ENCODE measurements around the gene FARS2. TPM values are rescaled to one million over a fixed set of nuclear protein-coding genes. Genes with fewer than 3 reads are reported as not detected.

FARS2 gene
- total and polyA plus RNA-seq, 11 donors, result 11.4 to 24.6 (median 20.5) TPM

DNA sequence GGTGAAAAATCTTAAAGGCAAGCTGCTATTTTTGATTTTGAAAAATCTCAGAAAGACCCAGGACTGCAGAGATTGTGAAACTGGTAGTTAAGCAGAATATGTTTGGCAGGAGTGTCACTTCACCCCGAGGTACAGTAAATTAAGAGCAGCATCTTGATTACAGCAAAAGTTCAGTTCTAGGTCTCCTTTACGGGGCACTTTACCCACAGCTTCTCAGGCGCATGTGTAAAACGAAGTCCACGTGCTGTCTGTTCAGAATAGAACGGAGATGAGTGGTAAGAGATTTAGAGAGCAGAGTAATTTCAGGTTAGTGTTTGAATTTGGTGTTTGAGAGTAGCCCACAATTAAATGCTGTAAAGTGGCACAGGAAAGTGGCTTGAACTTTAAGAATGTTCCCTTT lies 84.0 kb downstream of the FARS2 start:
- TF ChIP-seq POLR2A (IDR thresholded peaks at IDR 0.05), result no peak
- TF ChIP-seq, protein P1, sequence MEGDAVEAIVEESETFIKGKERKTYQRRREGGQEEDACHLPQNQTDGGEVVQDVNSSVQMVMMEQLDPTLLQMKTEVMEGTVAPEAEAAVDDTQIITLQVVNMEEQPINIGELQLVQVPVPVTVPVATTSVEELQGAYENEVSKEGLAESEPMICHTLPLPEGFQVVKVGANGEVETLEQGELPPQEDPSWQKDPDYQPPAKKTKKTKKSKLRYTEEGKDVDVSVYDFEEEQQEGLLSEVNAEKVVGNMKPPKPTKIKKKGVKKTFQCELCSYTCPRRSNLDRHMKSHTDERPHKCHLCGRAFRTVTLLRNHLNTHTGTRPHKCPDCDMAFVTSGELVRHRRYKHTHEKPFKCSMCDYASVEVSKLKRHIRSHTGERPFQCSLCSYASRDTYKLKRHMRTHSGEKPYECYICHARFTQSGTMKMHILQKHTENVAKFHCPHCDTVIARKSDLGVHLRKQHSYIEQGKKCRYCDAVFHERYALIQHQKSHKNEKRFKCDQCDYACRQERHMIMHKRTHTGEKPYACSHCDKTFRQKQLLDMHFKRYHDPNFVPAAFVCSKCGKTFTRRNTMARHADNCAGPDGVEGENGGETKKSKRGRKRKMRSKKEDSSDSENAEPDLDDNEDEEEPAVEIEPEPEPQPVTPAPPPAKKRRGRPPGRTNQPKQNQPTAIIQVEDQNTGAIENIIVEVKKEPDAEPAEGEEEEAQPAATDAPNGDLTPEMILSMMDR (IDR thresholded peaks at IDR 0.05), result no peak
- H3K4me3 ChIP-seq, result no peak overlapping the region

DNA sequence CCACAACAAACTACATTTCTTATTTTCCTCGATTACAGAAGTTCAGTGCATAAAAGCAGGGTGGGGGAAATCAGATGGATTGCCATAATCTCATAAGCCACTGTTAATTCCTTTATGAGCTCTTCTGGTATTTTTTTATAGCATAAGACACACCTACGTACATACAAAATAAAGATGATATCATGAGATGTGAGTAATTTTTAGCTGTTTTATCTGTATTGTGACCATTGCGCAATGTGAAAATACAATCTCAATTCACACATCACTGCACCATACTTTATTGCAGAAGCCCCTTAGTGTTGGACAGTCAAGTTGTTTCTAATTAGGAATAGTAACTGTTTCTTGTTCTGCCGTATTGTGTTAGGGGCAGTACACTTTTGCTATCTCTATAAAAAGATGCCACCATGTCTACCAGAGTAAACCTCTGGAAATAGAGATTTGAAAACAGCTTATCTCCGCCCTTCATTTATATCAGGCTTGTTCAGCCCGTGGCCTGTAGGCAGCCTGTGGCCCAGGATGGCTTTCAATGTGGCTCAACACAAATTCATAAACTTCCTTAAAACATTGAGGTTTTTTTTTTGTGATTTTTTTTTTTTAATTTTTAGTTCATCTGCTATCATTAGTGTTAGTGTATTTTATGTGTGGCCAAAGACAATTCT lies 90.4 kb downstream of the FARS2 start:
- no peak for TF ChIP-seq POLR2A (IDR thresholded peaks at IDR 0.05)
- TF ChIP-seq, protein P1 (IDR thresholded peaks at IDR 0.05), result no peak
- Histone ChIP-seq H3K9me3 (peaks cover 0 to 8% (median 0%) of the 10 kb centered on the region in 12 donors), H3K4me1 (no peaks in the 10 kb centered on the region), H3K27me3 (no peaks in the 10 kb centered on the region), H3K4me3 (no peak overlapping the region), H3K36me3 (no peaks in the 10 kb centered on the region), H3K27ac (no peak overlapping the region)
- ATAC-seq, result no peak
- intact Hi-C loops (cut with DNase I), result no loop called here
- DNase-seq, result no peak
- 84 to 88% (median 88%) methylated on average over 6 of the region's 6 CpGs for WGBS, 4 donors

More for the DNA sequence above, 84.0 kb downstream of the FARS2 start:
- Histone ChIP-seq H3K27ac (no peak overlapping the region), H3K4me1 (peaks cover 0 to 12% (median 0%) of the 10 kb centered on the region in 12 donors), H3K27me3 (no peaks in the 10 kb centered on the region), H3K36me3 (no peaks in the 10 kb centered on the region), H3K9me3 (peaks cover 0 to 8% (median 0%) of the 10 kb centered on the region in 12 donors)
- WGBS, 4 donors, result 88 to 91% (median 89%) methylated on average over 6 of the region's 6 CpGs
- DNase-seq (no peak), ATAC-seq (no peak)
- intact Hi-C loops (cut with DNase I), result no loop called here

DNA sequence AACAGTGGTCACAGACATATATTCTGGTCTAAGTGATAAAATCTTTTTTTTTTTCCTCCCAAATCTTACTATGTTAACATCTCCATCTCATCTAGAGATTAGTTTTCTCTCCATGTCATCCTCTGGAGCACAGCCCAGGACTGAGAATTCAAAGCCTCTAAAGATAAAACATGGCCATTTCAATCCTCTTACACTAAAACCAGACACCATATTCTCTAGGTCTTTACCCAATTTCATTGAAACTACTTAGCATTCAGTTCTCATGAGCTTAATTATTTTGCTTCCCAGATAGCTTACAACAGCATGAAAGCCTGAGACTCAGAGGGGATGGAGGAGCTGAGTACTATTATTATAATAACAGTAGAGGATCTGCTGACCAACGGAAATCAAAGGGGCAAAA lies 92.7 kb downstream of the FARS2 start:
- Histone ChIP-seq H3K27me3 (no peaks in the 10 kb centered on the region), H3K36me3 (no peaks in the 10 kb centered on the region), H3K4me1 (no peaks in the 10 kb centered on the region), H3K4me3 (no peak overlapping the region), H3K27ac (no peak overlapping the region), H3K9me3 (peaks cover 0 to 2% (median 0%) of the 10 kb centered on the region in 12 donors)
- TF ChIP-seq, protein P1 (IDR thresholded peaks at IDR 0.05), result no peak
- TF ChIP-seq POLR2A (IDR thresholded peaks at IDR 0.05), result no peak
- 82 to 94% (median 87%) methylated on average over 1 of the region's 1 CpG for WGBS, 4 donors
- DNase-seq, result no peak
- intact Hi-C loops (cut with DNase I), result no loop called here
- ATAC-seq, result no peak

DNA sequence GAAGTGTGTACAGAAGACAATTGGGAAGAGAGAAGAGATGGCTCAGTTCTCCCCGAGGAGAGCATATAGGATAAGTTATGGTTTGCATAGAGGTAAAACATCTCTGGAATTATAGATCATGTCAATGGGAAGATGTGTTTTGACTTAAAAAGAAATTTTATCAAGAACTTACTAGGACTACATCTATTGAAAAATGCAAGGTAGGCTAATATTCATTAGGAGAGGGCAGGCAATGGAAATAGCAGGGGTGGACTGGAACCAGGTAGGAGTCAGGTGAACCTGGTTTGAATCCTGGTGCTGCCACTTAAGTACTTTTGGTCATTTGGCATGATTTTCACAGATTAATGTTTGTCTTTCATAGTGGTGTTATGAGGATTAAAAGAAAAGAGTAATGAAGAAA lies 96.2 kb downstream of the FARS2 start:
- no peaks in the 10 kb centered on the region for H3K27me3 ChIP-seq
- no peaks in the 10 kb centered on the region for H3K36me3 ChIP-seq
- intact Hi-C loops (cut with DNase I), result no loop called here
- ATAC-seq, result no peak
- H3K4me3 ChIP-seq, result no peak overlapping the region
- TF ChIP-seq, protein P1 (IDR thresholded peaks at IDR 0.05), result no peak
- no peak for TF ChIP-seq POLR2A (IDR thresholded peaks at IDR 0.05)
- H3K9me3 ChIP-seq, result no peaks in the 10 kb centered on the region
- H3K27ac ChIP-seq, result no peak overlapping the region
- no peak for DNase-seq
- WGBS, 4 donors, result 91 to 99% (median 95%) methylated on average over 1 of the region's 1 CpG
- peaks cover 0 to 10% (median 4%) of the 10 kb centered on the region in 12 donors for H3K4me1 ChIP-seq
